Measurements from ENCODE around the gene ANKRD10.

- no peak for TF ChIP-seq CTCF (IDR thresholded peaks at IDR 0.05; ENCODE audit: insufficient read depth, low read length)
- no peak for TF ChIP-seq GABPA (IDR thresholded peaks at IDR 0.05; ENCODE audit: low read depth)
These were observed 51.2 kb downstream of the ANKRD10 start for GRCh38 chr13:110863685-110864084.

Measured in HL-60 (cell line).